Posterior cingulate gyrus (tissue), 11 donors: ENCODE measurements around the gene INS.

Source experiments
- DNase-seq, 10 donors: peaks; one replicate each; pipeline versions ENCODE4 v3.0.0 to v3.0.0-alpha.2; 2020 to 2021; ENCODE audit warnings: mixed read lengths in 3 of 10
- intact Hi-C: fragments of 100-400 bp; cut with DNase I; formaldehyde crosslinking; loops from one replicate; pipeline ENCODE4 v1.15.1; 2023

The INS gene

GRCh38 chr11:2151500-2152257 lies 9.3 kb downstream of the INS start:
- peak; percentile 65 to 96 (median 84) for DNase-seq
- intact Hi-C loops, result loop anchor here (1.0 to 2.0 kb wide), 3 partner anchors 315 to 499 kb away; no protein-coding TSS in a partner anchor

GRCh38 chr11:2149864-2150847 lies 10.9 kb downstream of the INS start:
- intact Hi-C loops, result no loop called here
- no peak for DNase-seq

- no peak for DNase-seq
- intact Hi-C loops, result no loop called here
Observed at GRCh38 chr11:2149460-2149859, 11.5 kb downstream of the INS start.

- intact Hi-C loops, result no loop called here
- DNase-seq, result no peak
Observed at GRCh38 chr11:2148595-2148994, 12.4 kb downstream of the INS start.

GRCh38 chr11:2147391-2147790 lies 13.6 kb downstream of the INS start:
- DNase-seq, result no peak

GRCh38 chr11:2146051-2146450 lies 15.0 kb downstream of the INS start:
- intact Hi-C loops, result no loop called here
- DNase-seq, result no peak

More at GRCh38 chr11:2147391-2147790, 13.6 kb downstream of the INS start:
- intact Hi-C loops, result no loop called here

GRCh38 chr11:2144544-2145248 lies 16.3 kb downstream of the INS start:
- intact Hi-C loops, result no loop called here
- DNase-seq, result no peak

- intact Hi-C loops, result no loop called here
- no peak for DNase-seq
Observed at GRCh38 chr11:2143799-2144543, 17.0 kb downstream of the INS start.

- DNase-seq, result no peak
- intact Hi-C loops, result no loop called here
Observed at GRCh38 chr11:2143477-2143798, 17.6 kb downstream of the INS start.

- intact Hi-C loops, result no loop called here
- no peak for DNase-seq
Observed at GRCh38 chr11:2142762-2143202, 18.2 kb downstream of the INS start.

GRCh38 chr11:2142300-2142759 lies 18.7 kb downstream of the INS start:
- peak in 1 of 10 donors; percentile 41 for DNase-seq
- intact Hi-C loops, result no loop called here

GRCh38 chr11:2140411-2141400 lies 20.3 kb downstream of the INS start:
- intact Hi-C loops, result no loop called here
- peak in 2 of 10 donors; percentile 47 to 66 for DNase-seq

- intact Hi-C loops, result no loop called here
- DNase-seq, result peak in 2 of 10 donors; percentile 45 to 63
Observed at GRCh38 chr11:2139621-2140337, 21.2 kb downstream of the INS start.

GRCh38 chr11:2139123-2139521 lies 21.9 kb downstream of the INS start, which contains the start of gene IGF2:
TSS of gene IGF2 (minus strand) at chr11:2139389. CDS start at chr11:2135523, 3,866 bp downstream.
- intact Hi-C loops, result no loop called here
- peak in 2 of 10 donors; percentile 39 to 81 for DNase-seq

- intact Hi-C loops, result no loop called here
- DNase-seq, result peak in 1 of 10 donors; percentile 51
Observed at GRCh38 chr11:2138431-2139122, 22.4 kb downstream of the INS start.

GRCh38 chr11:2138068-2138430 lies 23.0 kb downstream of the INS start:
- intact Hi-C loops, result no loop called here
- peak in 2 of 10 donors; percentile 54 to 73 for DNase-seq
